Right lobe of liver (tissue), 4 donors: Measurements from ENCODE around the gene SNRPB2.

Experiments used
- CTCF ChIP-seq, 4 donors: fragments of 200-600 bp in 3 of 4; fragments of 450-650 bp in 1 of 4; IDR thresholded peaks; one replicate each; pipeline versions ENCODE4 v1.5.1 to v1.8.0; 2016 to 2022; ENCODE audit warnings: antibody characterized with exemption in 4 of 4, mild to moderate bottlenecking in 2 of 4
- POLR2A ChIP-seq: fragments of 450-650 bp; IDR thresholded peaks from one replicate; pipeline ENCODE4 v1.6.1; 2017; ENCODE audit warnings: antibody characterized with exemption, mild to moderate bottlenecking
- donor health status: DM: no; HTN: no; CAD: no.
- donor health status: DM: no; HTN: no; CAD: no.
- donor health status: DM: no; HTN: yes; CAD: no.

DNA sequence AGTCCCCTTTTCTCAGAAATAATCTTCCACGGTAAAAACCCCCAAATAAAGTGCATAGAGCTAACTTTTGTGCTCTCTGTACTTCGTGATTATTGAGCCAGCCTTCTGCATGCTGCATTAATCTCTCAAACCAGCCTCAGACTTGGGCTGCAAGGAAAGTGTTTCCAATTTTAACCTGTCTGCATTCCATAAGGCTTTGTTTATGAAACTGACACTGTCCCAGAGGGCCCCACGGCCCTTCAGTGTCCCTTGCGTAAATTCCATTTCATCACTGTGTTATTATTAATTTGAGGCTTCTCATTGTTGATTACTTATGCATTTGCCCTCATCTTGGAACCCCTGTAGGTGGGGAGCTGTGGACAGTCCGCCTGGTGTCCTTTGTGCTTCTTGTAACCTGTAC lies 15.6 kb upstream of the SNRPB2 start:
- no peak for TF ChIP-seq CTCF (IDR thresholded peaks at IDR 0.05)
- TF ChIP-seq POLR2A, result no peak
